GDM1 (cell line): Measurements from ENCODE around the gene ST3GAL3.

ENCODE experiments used
- DNase-seq: peaks from one replicate; lab custom pipeline; 2025; lab: John Stamatoyannopoulos, UW

Gene ST3GAL3

DNA sequence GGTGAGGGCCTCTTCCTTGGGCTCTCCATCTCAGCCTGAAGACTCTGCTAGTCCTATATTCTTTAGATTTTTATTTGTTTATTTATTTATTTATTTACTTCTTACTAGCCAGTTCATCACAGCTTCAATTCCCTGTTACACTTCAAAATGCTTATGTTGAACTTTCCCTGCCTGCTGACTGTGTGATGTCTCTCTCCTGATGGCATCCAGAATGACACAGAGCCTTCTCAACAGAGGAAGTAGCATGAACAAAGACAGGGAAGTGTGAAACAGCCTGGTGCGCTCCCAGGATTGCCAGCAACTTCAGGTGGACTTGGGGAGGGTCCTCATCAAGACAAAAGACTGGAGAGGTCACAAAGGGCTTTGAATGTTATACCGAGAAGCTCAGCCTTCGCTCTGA is 235.1 kb downstream of the ST3GAL3 start:
- DNase-seq, result no peak

DNA sequence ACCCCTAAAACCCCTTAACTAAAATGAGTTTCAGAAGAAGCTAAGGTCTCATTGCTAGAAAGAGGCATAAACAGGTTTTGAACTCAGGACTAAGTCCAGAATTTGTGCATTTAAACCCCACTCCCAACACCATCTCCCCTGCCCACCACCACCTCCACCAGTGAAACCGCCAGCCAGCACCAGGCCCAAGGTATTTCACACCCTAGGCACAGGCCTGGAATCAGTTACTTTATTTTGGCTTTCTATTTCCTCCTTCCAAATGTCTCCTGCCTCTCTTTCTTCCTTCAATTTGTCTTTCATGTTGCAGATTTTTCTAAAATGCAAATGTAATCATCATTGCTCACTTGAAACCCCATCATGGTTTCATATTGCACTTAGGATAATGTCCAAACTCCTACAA is 237.5 kb downstream of the ST3GAL3 start:
- DNase-seq, result no peak

DNA sequence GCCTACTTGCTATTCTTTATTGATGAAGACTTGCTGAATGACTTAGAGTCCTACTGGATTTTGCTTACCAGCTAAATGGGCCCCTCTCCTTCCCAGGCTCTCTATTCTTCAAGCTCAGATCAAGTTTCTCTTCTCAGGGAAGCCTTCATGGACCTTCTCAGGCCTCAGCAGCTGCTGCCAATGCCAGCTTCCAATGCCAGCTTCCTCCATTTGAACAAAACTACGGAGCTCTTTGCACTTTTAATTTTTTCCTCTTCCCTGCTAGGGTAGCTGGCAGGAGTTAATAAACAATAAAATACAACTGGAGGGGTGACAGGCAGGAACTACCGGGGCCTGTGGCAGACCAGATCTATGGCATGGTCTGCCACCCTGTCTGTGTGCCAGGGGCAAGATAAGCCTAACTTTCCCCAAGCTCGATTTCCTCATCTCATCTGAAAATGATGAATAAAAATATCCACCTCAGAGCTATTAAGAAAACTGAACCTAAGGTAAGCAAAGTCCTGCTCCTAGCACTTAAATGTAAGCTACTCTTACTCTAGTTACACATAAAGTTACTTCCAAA is 238.4 kb downstream of the ST3GAL3 start:
- no peak for DNase-seq

DNA sequence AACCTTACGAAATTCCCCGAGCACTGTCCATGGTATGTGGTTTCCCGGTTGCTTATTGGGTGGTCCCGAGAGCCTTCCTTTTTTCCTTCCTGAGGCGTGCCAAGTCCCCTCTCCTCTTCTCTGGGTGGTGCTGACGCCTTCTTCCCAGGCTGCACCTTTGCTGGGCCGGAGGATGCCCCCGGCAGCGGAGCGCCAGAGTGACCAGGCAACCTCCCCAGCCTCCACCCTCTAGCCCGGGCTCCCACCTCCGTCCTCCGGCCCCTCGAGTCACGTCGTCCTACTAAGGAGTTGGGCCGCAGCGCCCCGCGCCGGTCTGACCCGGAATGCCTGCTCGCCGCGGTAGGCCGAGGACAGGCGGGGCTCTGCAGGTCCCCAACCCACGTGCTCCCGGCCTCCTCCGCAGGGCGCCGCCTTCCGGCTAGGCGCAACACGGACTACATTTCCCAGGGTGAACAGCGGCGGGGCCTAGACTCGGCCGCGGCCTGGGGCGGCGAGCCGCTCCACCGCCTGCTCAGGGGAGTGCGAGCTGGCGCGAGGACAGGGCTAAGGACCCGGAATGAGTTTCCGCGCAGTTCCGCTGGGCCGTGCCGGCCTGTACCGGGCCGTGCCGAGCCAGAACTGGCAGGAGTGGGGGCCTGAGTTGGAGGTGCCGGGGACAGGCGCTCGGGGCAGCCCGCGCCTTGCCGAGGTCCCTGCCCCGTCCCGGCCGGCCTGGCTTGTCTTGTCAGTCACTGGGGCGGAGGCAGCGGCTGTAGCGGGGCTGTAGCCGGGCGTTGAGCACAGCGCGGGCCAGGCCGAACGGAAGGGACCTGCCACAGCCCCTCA is 239.1 kb downstream of the ST3GAL3 start, which contains the start of gene IPO13:
IPO13 (plus strand) TSS at position 715 of the 825 bp plus-strand sequence. CDS start 651 bp downstream, outside the sequence.
- DNase-seq, result peak; percentile 93

DNA sequence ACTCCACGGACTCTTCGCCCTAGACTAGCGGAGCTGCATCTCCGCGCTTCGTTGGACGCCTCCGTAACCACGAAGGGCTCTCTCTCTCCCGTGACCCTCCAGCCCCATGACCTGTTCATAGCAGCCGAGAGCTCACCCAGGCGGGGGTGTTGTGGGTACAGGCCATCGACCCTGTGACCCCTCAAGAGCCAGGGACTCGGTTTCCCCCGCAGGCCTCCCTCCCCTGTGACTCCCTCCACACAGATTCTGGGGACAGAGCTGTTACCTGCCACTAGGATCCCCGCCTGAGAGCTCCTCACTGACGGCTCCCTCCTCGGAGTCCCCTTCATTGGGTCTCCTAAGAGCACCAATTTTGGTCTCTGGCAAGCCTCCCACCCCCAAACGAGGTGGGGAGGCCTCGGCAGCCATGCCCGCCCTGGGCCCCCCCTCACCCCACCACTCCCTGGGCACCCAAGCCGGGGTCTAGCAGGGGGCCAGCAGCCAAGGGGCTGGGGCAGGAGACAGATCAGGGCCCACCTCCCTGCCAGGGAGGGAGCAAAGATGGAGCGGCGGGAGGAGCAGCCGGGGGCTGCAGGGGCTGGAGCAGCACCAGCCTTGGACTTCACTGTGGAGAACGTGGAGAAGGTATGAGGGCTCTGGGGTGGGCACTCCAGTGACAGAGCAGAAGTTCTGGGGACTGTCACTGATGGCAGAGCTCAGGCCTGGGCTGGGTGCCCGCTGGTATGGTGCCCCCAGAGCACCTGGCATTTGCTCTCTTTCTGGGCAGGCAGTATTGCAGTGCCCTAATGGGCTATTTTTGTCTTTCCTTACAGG is 239.9 kb downstream of the ST3GAL3 start:
- no peak for DNase-seq

DNA sequence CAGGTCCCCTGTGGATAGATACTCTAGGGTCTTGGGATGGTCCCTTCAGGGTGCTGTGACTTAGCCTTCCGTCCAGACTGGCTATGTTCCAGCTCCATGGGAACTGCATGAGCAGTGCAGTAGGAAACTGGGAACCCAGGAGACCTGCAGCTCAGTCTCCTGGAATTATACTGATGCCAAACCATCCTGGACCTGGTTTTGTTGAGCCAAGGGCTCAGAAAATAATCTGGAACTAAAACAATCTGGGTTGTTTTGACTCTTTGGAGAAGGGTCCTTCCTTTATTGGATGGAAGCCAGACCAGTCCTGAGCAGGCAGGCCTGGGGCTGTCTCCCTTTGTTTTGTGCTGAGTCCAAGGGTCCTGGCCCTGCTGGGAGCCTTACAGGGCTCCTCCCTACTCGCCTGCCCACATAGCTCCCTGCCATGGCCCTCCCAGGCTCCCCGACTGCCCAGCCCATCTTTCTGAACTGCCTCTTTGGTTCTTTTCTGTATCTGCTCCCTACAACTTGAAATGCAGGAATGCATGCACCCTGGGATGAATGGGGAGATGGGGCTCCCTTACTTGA is 240.6 kb downstream of the ST3GAL3 start:
- DNase-seq, result no peak

DNA sequence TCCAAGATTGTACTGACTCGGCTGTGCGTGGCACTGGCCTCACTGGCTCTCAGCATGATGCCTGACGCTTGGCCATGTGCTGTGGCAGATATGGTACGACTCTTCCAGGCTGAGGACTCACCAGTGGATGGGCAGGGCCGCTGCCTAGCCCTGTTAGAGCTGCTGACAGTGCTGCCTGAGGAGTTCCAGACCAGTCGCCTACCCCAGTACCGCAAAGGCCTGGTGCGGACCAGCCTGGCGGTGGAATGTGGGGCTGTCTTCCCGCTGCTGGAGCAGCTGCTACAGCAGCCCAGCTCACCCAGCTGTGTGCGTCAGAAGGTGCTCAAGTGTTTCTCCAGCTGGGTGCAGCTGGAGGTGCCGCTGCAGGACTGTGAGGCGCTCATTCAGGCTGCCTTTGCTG is 242.3 kb downstream of the ST3GAL3 start:
- DNase-seq, result no peak

DNA sequence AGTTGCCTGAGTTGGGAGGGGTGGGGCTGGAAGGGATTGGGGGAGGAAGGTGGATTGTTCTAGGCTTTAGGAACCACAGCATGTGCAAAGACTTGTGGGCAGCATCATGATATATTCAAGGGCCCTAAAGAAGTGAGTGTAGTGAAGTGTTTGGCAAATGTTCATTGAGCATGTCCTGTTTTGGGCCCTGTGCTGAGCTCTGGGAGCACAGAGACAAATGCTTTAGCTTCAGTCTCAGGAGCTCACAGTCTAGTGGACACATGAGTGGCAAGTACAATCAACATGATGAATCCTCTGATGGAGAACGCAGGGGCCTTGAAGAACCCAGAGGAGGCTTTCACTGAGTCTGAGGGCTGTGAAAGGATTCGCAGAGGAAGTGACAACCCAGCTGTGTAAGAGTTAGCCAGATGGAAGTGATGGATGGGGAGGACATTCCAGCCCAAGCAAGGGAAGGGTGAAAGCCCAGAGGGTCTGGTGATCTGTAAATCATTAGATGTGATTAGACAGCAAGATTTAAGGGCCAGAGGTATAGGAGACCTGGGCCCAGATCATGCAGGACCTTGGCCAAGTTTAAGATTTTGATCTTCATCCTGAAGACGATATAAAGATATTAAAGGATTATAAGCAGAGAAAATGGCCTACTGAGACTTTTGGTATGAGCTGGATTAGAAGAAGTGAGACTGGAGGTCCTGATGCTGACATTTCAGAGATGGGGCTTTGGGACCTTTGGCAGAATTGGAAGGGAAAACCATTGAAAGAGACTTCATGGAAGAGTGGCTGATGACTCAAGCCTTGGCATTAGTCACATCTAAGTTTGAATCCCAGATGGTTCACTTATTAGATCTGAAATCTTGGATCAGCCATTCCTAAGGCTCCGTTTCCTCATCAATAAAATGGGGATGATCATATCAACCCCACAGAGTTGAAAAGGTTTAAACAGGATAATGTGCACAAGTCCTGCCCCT is 244.0 kb downstream of the ST3GAL3 start:
- no peak for DNase-seq

GRCh38 chr1:43952731-43953346 is 245.5 kb downstream of the ST3GAL3 start:
- no peak for DNase-seq

GRCh38 chr1:43953361-43953760 is 246.0 kb downstream of the ST3GAL3 start:
- no peak for DNase-seq

GRCh38 chr1:43954036-43954435 is 246.7 kb downstream of the ST3GAL3 start:
- no peak for DNase-seq

DNA sequence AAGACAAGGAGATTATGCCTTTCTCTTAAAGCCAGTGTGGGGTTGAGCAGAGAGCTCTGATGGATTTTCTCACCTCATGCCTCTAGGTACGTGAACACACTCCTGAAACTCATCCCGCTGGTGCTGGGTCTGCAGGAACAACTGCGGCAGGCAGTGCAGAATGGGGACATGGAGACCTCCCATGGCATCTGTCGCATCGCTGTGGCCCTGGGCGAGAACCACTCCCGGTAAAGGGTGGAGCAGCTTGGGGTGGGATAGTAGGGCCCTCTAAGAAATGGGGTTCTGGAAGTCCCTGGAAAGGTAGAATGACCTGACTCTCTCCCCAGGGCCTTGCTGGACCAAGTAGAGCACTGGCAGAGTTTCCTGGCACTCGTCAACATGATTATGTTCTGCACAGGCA is 248.9 kb downstream of the ST3GAL3 start:
- DNase-seq, result no peak

- no peak for DNase-seq
Measured at GRCh38 chr1:43957407-43958040, 250.2 kb downstream of the ST3GAL3 start.

DNA sequence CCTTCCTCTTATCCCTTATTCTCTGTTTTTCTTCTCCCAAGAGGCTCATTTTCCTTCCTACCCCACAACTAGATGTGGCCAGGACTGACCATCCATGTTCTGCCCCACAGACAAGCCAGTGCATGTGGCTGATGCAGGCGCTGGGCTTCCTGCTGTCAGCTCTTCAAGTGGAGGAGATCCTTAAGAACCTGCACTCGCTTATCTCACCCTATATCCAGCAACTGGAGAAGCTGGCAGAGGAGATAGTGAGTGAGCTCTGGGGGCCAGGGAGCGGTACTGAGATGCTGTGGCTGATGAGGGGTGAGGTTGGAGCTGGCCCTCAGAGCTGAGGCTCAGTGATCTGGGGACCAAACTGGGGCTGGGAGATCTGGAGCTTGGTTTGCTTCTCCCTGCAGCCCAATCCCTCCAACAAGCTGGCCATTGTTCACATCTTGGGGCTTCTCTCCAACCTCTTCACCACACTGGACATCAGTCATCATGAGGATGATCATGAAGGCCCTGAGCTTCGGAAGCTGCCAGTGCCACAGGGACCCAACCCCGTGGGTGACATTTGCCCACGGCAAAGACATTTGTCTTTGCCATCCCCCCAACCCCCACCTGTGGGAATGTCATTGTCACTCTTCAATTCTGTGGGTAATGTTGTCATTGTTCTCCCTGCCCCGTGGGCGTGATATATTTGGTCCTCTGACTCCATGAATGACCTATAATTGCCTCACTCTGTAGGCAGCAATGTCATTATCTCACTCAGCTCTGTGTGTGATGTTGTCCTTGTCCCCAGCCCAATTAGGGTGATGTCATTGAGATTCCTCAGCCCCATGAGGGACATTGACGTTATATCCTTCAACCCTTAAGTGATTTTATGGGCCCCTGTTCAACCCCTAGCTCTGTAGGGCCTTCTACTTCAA is 251.3 kb downstream of the ST3GAL3 start:
- DNase-seq, result no peak

DNA sequence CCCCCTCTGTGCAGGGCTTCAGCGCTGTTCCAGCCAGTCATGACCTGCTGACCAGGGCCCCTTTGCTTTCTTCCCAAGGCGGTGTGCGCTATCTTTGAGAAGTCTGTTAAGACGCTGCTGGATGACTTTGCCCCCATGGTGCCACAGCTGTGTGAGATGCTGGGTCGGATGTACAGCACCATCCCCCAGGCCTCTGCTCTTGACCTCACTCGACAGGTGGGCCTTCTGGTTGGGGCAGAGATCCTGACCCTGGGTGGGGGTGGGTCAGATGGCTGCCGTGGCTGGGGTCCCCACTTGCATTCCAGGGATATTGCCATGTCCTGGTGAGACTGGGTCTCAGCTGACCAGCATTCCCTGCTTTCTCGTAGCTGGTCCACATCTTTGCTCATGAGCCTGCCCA is 253.5 kb downstream of the ST3GAL3 start:
- no peak for DNase-seq

- no peak for DNase-seq
Measured at GRCh38 chr1:43961692-43962091, 254.4 kb downstream of the ST3GAL3 start.

GRCh38 chr1:43962324-43962723 is 255.0 kb downstream of the ST3GAL3 start:
- no peak for DNase-seq

DNA sequence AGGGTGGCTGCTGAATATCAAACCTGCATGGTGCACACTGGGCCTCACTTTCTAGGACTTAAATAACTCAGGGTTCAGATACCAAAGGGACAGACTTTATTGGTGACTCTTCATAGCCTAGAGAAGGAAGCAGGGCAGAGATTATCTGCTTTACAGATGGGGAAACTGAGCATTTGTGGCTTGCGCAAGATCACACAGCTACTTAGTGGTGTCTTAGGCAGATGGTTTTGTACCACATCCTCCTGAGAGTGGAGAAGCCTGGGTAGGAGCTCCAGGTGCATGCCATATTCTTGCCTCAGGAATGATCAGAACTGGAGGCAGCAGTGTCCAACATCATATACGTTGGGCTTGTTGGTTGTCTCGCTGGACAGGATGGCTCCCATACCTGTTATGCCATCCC is 255.7 kb downstream of the ST3GAL3 start:
- DNase-seq, result no peak

DNA sequence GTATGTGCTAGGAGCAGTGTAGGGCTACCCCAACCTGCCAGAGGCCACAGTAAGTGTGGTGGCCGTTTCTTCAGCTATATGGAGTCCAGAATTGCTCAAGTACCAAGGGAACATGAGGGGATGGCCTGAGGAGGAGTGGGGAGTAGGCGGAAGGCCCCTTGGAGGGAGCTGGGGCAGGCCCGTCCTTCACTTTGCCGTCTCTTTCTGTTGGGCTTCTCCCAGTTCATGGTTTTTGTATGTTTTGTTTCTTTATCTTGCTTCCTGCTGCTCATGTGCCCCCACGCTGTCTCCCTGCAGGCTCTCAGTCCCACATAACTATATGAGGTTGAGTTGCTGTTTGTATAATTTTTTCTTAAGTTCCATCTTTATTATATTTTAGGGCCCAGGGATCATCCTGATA is 256.6 kb downstream of the ST3GAL3 start:
- DNase-seq, result no peak
